Mesothelial cell of epicardium (in vitro differentiated cells): ENCODE data around the gene ANKS6. TPM values are rescaled to one million over a fixed set of nuclear protein-coding genes. Genes with fewer than 3 reads are reported as not detected.

Experiments used
- DNase-seq, 2 experiments: peaks; one replicate each; pipeline ENCODE4 v3.0.0; 2021; ENCODE audit warnings: low spot score in 2 of 2; ENCODE audit not compliant: unreplicated experiment in 2 of 2
- H3K27ac Mint-ChIP-seq: 2 replicates; pipeline ENCODE4 v1.8.0; 2021; ENCODE audit warnings: mixed read lengths
- H3K27me3 Mint-ChIP-seq: 2 replicates; pipeline ENCODE4 v1.8.0; 2021; ENCODE audit warnings: low read depth, mixed read lengths
- H3K36me3 Mint-ChIP-seq: 2 replicates; pipeline ENCODE4 v1.8.0; 2021; ENCODE audit warnings: mixed read lengths
- H3K4me1 Mint-ChIP-seq: 2 replicates; pipeline ENCODE4 v1.8.0; 2021; ENCODE audit warnings: mixed read lengths
- H3K4me3 Mint-ChIP-seq: 2 replicates; pipeline ENCODE4 v1.8.0; 2021; ENCODE audit warnings: mild to moderate bottlenecking, moderate library complexity, mixed read lengths
- H3K9me3 Mint-ChIP-seq: 2 replicates; pipeline ENCODE4 v1.8.0; 2021; ENCODE audit warnings: mixed read lengths
- total RNA-seq: library from RNA; stranded (reverse); gene quantifications from 3 replicates; pipeline ENCODE4 v1.2.1, GENCODE V29; 2021
- TF ChIP-seq, protein P1 (sequence below): fragments of 200-600 bp; sonication (generic); IDR thresholded peaks from one replicate; pipeline ENCODE4 v1.5.0; 2021; ENCODE audit warnings: antibody characterized with exemption; ENCODE audit not compliant: unreplicated experiment

The ANKS6 gene
- total RNA-seq, 1 donor from 2014 or later = 42.0 TPM

DNA sequence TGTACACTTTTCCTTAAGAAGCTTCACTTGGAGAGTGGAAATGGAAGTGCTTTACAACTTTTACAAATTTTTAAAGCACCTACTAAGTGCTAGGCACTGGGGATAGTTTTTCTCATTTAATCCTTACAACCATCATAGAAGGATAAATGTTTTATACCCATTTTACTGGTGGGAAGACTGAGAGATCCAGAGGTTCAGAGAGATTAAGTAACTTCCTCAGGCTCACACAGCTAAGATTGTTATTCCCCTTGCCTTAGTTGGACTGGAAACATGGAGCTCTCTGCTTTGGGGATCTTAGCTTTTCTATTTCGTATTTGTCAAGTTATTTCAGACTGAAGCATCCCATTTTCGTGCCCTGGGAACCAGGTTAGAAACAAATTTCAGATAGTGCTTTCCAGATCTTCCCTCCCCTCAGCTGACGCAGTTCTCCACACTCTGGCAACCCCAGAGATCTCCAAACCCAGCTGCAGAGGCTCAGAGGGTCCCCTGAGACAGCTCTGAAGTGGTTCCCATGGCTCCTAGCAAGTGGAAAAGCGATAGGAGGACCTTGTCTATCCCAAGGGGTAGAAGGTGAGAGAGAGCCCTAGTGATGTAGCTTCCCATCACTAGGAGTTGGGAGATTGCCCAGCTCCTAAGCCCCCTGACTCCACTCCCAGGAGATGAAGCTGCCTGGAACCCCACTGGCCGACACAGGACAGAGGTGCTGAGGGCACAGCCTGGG, 71.4 kb downstream of the ANKS6 start:
- no peaks in the 10 kb centered on the region for H3K4me1 Mint-ChIP-seq
- no peaks in the 10 kb centered on the region for H3K9me3 Mint-ChIP-seq
- no peak overlapping the region for H3K27ac Mint-ChIP-seq
- H3K36me3 Mint-ChIP-seq = no peaks in the 10 kb centered on the region
- no peak for DNase-seq
- no peak overlapping the region for H3K4me3 Mint-ChIP-seq
- peaks cover 59% of the 10 kb centered on the region for H3K27me3 Mint-ChIP-seq
- TF ChIP-seq, protein P1, sequence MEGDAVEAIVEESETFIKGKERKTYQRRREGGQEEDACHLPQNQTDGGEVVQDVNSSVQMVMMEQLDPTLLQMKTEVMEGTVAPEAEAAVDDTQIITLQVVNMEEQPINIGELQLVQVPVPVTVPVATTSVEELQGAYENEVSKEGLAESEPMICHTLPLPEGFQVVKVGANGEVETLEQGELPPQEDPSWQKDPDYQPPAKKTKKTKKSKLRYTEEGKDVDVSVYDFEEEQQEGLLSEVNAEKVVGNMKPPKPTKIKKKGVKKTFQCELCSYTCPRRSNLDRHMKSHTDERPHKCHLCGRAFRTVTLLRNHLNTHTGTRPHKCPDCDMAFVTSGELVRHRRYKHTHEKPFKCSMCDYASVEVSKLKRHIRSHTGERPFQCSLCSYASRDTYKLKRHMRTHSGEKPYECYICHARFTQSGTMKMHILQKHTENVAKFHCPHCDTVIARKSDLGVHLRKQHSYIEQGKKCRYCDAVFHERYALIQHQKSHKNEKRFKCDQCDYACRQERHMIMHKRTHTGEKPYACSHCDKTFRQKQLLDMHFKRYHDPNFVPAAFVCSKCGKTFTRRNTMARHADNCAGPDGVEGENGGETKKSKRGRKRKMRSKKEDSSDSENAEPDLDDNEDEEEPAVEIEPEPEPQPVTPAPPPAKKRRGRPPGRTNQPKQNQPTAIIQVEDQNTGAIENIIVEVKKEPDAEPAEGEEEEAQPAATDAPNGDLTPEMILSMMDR = no peak

DNA sequence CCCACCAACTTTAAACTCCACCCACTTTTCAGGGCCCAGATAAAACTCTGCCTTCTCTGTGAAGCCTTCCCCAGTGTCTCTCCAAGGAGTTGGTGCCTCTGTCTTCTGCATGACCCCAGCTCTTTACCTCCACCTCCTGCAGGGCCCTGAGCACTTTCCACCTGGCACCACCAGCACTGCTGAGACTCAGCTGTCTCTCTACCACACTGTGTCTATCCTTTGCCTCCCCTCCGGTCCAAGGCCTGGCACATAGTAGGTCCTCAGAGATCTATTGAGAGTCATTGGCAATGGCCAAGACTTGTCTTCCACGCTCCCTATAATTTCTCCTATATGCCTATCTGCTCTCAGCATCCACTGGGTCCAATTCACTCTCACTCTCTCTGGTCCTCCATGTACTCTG, 74.7 kb downstream of the ANKS6 start:
- no peak for DNase-seq
- no peaks in the 10 kb centered on the region for H3K4me1 Mint-ChIP-seq
- H3K27me3 Mint-ChIP-seq = peaks cover 79% of the 10 kb centered on the region
- no peaks in the 10 kb centered on the region for H3K36me3 Mint-ChIP-seq
- H3K27ac Mint-ChIP-seq = no peak overlapping the region
- TF ChIP-seq, protein P1 = no peak
- no peak overlapping the region for H3K4me3 Mint-ChIP-seq
- H3K9me3 Mint-ChIP-seq = no peaks in the 10 kb centered on the region

DNA sequence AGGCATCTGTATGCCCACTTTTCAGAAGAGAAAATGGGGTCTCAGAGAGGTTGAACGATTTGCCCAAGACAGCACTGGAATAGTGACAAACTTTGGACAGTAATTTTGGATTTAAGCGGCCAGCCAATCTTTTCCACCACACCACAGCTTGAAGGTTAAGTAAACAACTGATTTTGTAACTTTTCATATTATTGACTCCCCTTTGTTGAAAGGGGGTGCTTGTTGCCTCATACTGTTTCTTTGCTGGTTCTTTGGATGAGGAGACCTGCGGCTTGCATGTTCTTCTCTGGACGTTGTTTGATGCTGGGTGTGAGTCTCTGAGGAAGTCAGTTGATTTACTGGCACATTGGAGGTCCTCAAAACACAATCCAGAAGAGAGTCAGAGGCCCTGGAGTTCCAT, 76.0 kb downstream of the ANKS6 start:
- Mint-ChIP-seq H3K36me3 (no peaks in the 10 kb centered on the region), H3K4me1 (no peaks in the 10 kb centered on the region), H3K9me3 (no peaks in the 10 kb centered on the region), H3K4me3 (no peak overlapping the region), H3K27ac (no peak overlapping the region), H3K27me3 (peaks cover 80% of the 10 kb centered on the region)
- DNase-seq = no peak
- TF ChIP-seq, protein P1 = no peak

DNA sequence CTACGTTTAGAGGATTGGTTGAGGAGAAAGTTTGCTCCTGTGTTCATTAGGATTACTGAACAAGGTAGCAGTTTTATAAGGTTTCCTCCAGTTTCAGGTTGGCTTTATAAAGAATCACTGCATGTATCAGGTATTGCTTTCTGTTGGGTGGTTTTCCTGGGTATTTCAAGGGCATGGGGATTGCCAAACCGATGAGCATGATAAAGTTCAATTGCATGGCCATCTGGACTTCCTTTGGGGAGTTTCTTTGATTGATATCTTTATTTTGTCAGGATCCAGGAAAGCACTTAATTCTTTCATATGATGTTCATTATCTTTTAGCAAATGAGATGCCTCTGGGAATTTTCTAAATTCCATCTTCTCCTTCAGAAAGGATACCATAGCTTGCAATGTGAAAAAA, 77.3 kb downstream of the ANKS6 start:
- H3K36me3 Mint-ChIP-seq = no peaks in the 10 kb centered on the region
- no peak overlapping the region for H3K4me3 Mint-ChIP-seq
- H3K27ac Mint-ChIP-seq = no peak overlapping the region
- peaks cover 81% of the 10 kb centered on the region for H3K27me3 Mint-ChIP-seq
- no peaks in the 10 kb centered on the region for H3K4me1 Mint-ChIP-seq
- DNase-seq = no peak
- TF ChIP-seq, protein P1 = no peak
- no peaks in the 10 kb centered on the region for H3K9me3 Mint-ChIP-seq

DNA sequence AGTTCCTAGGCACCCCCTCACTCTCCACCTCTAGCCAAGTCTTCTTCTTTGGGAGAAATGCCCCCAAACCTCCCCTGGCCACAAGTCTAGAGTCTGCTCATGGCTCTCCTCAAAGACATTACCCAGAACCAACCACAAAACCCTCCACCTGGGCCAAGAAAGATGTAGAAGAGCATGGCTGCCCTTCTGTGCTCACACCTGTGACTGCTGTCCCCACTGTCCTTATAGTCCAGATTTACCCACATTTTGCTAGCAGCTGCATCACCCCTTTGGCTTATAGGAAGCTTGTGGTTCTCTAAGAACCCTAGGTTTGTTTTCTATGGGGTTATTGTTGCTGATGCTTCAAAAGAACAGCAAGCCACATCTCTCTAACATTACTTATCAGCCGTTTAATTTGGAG, 81.5 kb downstream of the ANKS6 start:
- Mint-ChIP-seq H3K4me3 (no peak overlapping the region), H3K4me1 (no peaks in the 10 kb centered on the region), H3K27ac (no peak overlapping the region), H3K36me3 (no peaks in the 10 kb centered on the region), H3K27me3 (peaks cover 92% of the 10 kb centered on the region), H3K9me3 (no peaks in the 10 kb centered on the region)
- no peak for DNase-seq
- TF ChIP-seq, protein P1 = no peak
